Measurements from ENCODE around the gene HNRNPR.

The HNRNPR gene

DNA sequence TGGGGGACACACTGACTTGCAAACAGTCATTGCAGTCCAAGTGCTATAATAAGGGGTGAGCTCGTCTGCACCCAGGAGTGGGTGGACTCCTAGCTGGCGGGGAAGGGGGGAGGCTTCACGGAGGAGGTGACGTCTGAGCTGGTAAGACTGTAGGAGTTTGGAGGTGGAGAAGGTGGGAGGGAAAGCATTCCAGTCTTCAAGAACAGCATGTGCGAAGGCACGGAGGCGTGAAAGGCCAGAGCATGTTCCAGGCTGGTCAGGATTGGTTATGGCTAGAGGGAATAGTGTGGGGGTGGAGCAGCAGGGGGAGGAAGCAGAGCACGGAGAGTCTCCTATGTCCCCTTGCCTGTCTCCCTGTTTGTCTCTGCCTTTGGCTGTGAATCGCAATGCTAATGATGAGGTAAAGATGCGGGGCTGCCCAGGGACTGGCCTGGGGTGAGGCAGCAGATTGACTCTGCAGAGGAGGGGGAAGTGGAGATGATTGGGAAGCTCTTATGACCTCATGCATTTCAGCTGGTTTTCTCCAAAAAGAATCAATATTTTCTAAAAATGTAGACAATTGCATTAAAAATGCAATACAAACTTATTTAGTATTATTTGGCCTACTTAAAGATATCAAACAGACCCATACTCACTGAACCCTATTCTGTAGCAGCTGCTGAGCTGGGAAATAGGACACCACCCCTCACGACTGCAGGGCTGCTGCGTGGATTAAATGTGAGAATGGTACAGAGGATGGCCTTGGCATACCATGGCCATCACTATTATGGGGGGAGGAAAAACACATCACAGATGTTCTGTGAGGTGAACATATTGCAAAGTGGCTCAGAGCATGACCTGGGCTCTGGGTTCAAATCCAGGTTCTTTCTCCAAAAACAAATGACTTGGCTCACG lies 28.1 kb upstream of the HNRNPR start:
- POLR2A ChIA-PET, result interaction anchor here (0.6 to 5.4 kb wide), 2 partner anchors 28 to 191 kb away, joined by 6 to 121 read pairs; partner anchors contain the start of gene HNRNPR
- CTCF ChIA-PET, result interaction anchor here (0.5 to 1.2 kb wide), 2 partner anchors 28 to 30 kb away, joined by 3 read pairs; partner anchors contain the start of gene HNRNPR
- TF ChIP-seq ZNF214 (tag by site-specific recombination; IDR thresholded peaks at IDR 0.05; ENCODE audit: borderline replicate concordance) (no peak), ZFP3 (tag by site-specific recombination; IDR thresholded peaks at IDR 0.05; ENCODE audit: low read depth) (peak; percentile 58), ZNF623 (tag by site-specific recombination; IDR thresholded peaks at IDR 0.05) (peak; percentile 72), ZNF600 (tag by site-specific recombination; IDR thresholded peaks at IDR 0.05) (peak; percentile 99), ZNF529 (tag by site-specific recombination; IDR thresholded peaks at IDR 0.05; ENCODE audit: insufficient replicate concordance) (no peak), YY1 (tag by site-specific recombination; IDR thresholded peaks at IDR 0.05) (no peak), KLF17 (tag by site-specific recombination; IDR thresholded peaks at IDR 0.05) (peak; percentile 43), ZNF341 (tag by site-specific recombination; IDR thresholded peaks at IDR 0.05; ENCODE audit: low read depth) (peak; percentile 73), ZFHX2 (tag by site-specific recombination; conservative IDR thresholded peaks at IDR 0.05) (peak; percentile 100), EGR2 (tag by site-specific recombination; IDR thresholded peaks at IDR 0.05; ENCODE audit: low read depth) (peak; percentile 100), ZBTB20 (tag by site-specific recombination; IDR thresholded peaks at IDR 0.05) (0 out of 2 replicates have a peak, but pooled peaks have one; percentile 9), ZBTB6 (tag by site-specific recombination; IDR thresholded peaks at IDR 0.05) (no peak), BCL6B (tag by site-specific recombination; IDR thresholded peaks at IDR 0.05) (no peak), SCRT2 (tag by site-specific recombination; IDR thresholded peaks at IDR 0.05) (no peak), ZNF146 (tag by site-specific recombination; IDR thresholded peaks at IDR 0.05) (no peak), PRDM10 (tag by site-specific recombination; IDR thresholded peaks at IDR 0.05) (peak; percentile 59; the same call in 1 of the 2 replicates), SP7 (tag by site-specific recombination; IDR thresholded peaks at IDR 0.05) (peak; percentile 79), ZBTB48 (tag by site-specific recombination; IDR thresholded peaks at IDR 0.05) (0 out of 2 replicates have a peak, but pooled peaks have one; percentile 32), ZNF776 (tag by site-specific recombination; IDR thresholded peaks at IDR 0.05; ENCODE audit: borderline replicate concordance) (no peak)
- TF ChIP-seq, protein P1, sequence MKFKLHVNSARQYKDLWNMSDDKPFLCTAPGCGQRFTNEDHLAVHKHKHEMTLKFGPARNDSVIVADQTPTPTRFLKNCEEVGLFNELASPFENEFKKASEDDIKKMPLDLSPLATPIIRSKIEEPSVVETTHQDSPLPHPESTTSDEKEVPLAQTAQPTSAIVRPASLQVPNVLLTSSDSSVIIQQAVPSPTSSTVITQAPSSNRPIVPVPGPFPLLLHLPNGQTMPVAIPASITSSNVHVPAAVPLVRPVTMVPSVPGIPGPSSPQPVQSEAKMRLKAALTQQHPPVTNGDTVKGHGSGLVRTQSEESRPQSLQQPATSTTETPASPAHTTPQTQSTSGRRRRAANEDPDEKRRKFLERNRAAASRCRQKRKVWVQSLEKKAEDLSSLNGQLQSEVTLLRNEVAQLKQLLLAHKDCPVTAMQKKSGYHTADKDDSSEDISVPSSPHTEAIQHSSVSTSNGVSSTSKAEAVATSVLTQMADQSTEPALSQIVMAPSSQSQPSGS (tag by site-specific recombination; IDR thresholded peaks at IDR 0.05; ENCODE audit: low read depth), result 0 out of 2 replicates have a peak, but pooled peaks have one; percentile 16
- TF ChIP-seq, protein P2, sequence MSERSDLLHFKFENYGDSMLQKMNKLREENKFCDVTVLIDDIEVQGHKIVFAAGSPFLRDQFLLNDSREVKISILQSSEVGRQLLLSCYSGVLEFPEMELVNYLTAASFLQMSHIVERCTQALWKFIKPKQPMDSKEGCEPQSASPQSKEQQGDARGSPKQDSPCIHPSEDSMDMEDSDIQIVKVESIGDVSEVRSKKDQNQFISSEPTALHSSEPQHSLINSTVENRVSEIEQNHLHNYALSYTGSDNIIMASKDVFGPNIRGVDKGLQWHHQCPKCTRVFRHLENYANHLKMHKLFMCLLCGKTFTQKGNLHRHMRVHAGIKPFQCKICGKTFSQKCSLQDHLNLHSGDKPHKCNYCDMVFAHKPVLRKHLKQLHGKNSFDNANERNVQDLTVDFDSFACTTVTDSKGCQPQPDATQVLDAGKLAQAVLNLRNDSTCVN (tag by site-specific recombination; optimal IDR thresholded peaks at IDR 0.05), result no peak
- Histone ChIP-seq H3K27ac (ENCODE audit: extremely low read depth, low read depth, low read length) (no peak overlapping the region), H3K9me3 (ENCODE audit: control insufficient read depth, insufficient read depth, low read depth, low read length) (no peaks in the 10 kb centered on the region), H3K36me3 (ENCODE audit: control insufficient read depth in 2 of 2, insufficient read depth in 1 of 2, low read length in 2 of 2) (peaks cover 0 to 9% of the 10 kb centered on the region in 2 experiments; a peak in 1 of 3 replicates), H3K4me1 (ENCODE audit: control insufficient read depth, insufficient read depth, low read length) (peaks cover 19% of the 10 kb centered on the region), H3K4me3 (ENCODE audit: low read depth, low read length) (no peak overlapping the region)
